Measurements from ENCODE around the gene DOC2A.

DOC2A gene

GRCh38 chr16:30030841-30031413, 20.1 kb upstream of the DOC2A start, which contains the start of gene TLCD3B:
TSS of gene TLCD3B (minus strand) at chr16:30031271. CDS start at chr16:30030527, 744 bp downstream.
- Histone ChIP-seq H3K4ac (ENCODE audit: low read length) (peak within 1 kb of the TSS; percentile 13), H2AFZ (ENCODE audit: low read length) (peak within 1 kb of the TSS; percentile 94), H3K27me3 (ENCODE audit: control insufficient read depth in 3 of 3, insufficient read depth in 3 of 3, low read depth in 1 of 3, low read length in 3 of 3) (peaks cover 0 to 19% (median 2%) of the 10 kb centered on the region in 3 experiments), H2BK5ac (ENCODE audit: low read length) (peak within 1 kb of the TSS; percentile 54), H2BK15ac (ENCODE audit: low read length) (peak within 1 kb of the TSS; percentile 84), H3K4me3 (ENCODE audit: low read length in 2 of 2) (peak within 1 kb of the TSS; percentile 45 to 78), H3K27ac (replicated peaks; ENCODE audit: low read length) (no peak within 1 kb of the TSS), H4K91ac (ENCODE audit: low read depth, low read length, poor library complexity) (no peak within 1 kb of the TSS), H2BK12ac (ENCODE audit: low read length) (peak within 1 kb of the TSS; percentile 51), H3K4me1 (ENCODE audit: control insufficient read depth in 2 of 2, insufficient read depth in 1 of 2, low read depth in 1 of 2, low read length in 2 of 2) (peaks cover 12 to 25% of the 10 kb centered on the region in 2 donors), H3K4me2 (ENCODE audit: insufficient read depth, low read length, poor library complexity, severe bottlenecking) (peak within 1 kb of the TSS; percentile 82), H3K9me3 (replicated peaks in 1 of 2; ENCODE audit: control insufficient read depth in 2 of 2, insufficient read depth in 1 of 2, low read depth in 1 of 2, low read length in 2 of 2) (no peaks in the 10 kb centered on the region), H2AK5ac (ENCODE audit: low read depth, low read length) (peak within 1 kb of the TSS; percentile 91), H3K9ac (ENCODE audit: low read depth, low read length, poor library complexity) (peak within 1 kb of the TSS; percentile 75), H4K8ac (ENCODE audit: low read depth, low read length) (no peak within 1 kb of the TSS), H3K36me3 (replicated peaks in 1 of 2; ENCODE audit: control insufficient read depth in 2 of 2, insufficient read depth in 2 of 2, low read length in 2 of 2) (peaks cover 0 to 4% of the 10 kb centered on the region in 2 donors), H3K23ac (ENCODE audit: low read depth, low read length, poor library complexity) (peak within 1 kb of the TSS; percentile 76), H3K14ac (ENCODE audit: low read length) (peak within 1 kb of the TSS; percentile 49), H3K18ac (ENCODE audit: low read length) (peak within 1 kb of the TSS; percentile 94), H2BK120ac (ENCODE audit: low read depth, low read length) (no peak within 1 kb of the TSS), H3K79me1 (ENCODE audit: low read depth, low read length) (peaks cover 2% of the 10 kb centered on the region)
- no CpG with 5 or more reads among the region's 27 CpGs for WGBS, 2 donors (ENCODE audit: extremely low coverage in 2 of 2, insufficient read length in 2 of 2, insufficient replicate concordance in 1 of 2)
- peak; percentile 42 for DNase-seq (ENCODE audit: low spot score)

GRCh38 chr16:30030011-30030685, 19.3 kb upstream of the DOC2A start:
- H4K8ac ChIP-seq (ENCODE audit: low read depth, low read length), result no peak overlapping the region
- H2BK12ac ChIP-seq (ENCODE audit: low read length), result no peak overlapping the region
- peaks cover 12 to 24% of the 10 kb centered on the region in 2 donors for H3K4me1 ChIP-seq (ENCODE audit: control insufficient read depth in 2 of 2, insufficient read depth in 1 of 2, low read depth in 1 of 2, low read length in 2 of 2)
- peak overlapping the region; percentile 82 for H3K4me2 ChIP-seq (ENCODE audit: insufficient read depth, low read length, poor library complexity, severe bottlenecking)
- H2BK15ac ChIP-seq (ENCODE audit: low read length), result peak overlapping the region; percentile 26
- peak overlapping the region; percentile 75 for H3K9ac ChIP-seq (ENCODE audit: low read depth, low read length, poor library complexity)
- H3K36me3 ChIP-seq (replicated peaks in 1 of 2; ENCODE audit: control insufficient read depth in 2 of 2, insufficient read depth in 2 of 2, low read length in 2 of 2), result peaks cover 0 to 7% of the 10 kb centered on the region in 2 donors
- H3K27me3 ChIP-seq (ENCODE audit: control insufficient read depth in 3 of 3, insufficient read depth in 3 of 3, low read depth in 1 of 3, low read length in 3 of 3), result peaks cover 0 to 24% (median under 1%) of the 10 kb centered on the region in 3 experiments
- no peak overlapping the region for H3K27ac ChIP-seq (replicated peaks; ENCODE audit: low read length)
- no peak overlapping the region for H2BK120ac ChIP-seq (ENCODE audit: low read depth, low read length)
- peak overlapping the region; percentile 54 for H2BK5ac ChIP-seq (ENCODE audit: low read length)
- peak overlapping the region; percentile 94 for H2AFZ ChIP-seq (ENCODE audit: low read length)
- no peak overlapping the region for H3K4ac ChIP-seq (ENCODE audit: low read length)
- no peaks in the 10 kb centered on the region for H3K9me3 ChIP-seq (replicated peaks in 1 of 2; ENCODE audit: control insufficient read depth in 2 of 2, insufficient read depth in 1 of 2, low read depth in 1 of 2, low read length in 2 of 2)
- WGBS, 2 donors (ENCODE audit: extremely low coverage in 2 of 2, insufficient read length in 2 of 2, insufficient replicate concordance in 1 of 2), result no CpG with 5 or more reads among the region's 23 CpGs
- H4K91ac ChIP-seq (ENCODE audit: low read depth, low read length, poor library complexity), result no peak overlapping the region
- H2AK5ac ChIP-seq (ENCODE audit: low read depth, low read length), result peak overlapping the region; percentile 54
- DNase-seq (ENCODE audit: low spot score), result no peak
- H3K18ac ChIP-seq (ENCODE audit: low read length), result peak overlapping the region; percentile 94
- H3K79me1 ChIP-seq (ENCODE audit: low read depth, low read length), result peaks cover under 1% of the 10 kb centered on the region
- H3K4me3 ChIP-seq (ENCODE audit: low read length in 2 of 2), result peak overlapping the region; percentile 45 to 78
- H3K14ac ChIP-seq (ENCODE audit: low read length), result no peak overlapping the region
- H3K23ac ChIP-seq (ENCODE audit: low read depth, low read length, poor library complexity), result no peak overlapping the region

- H4K8ac ChIP-seq (ENCODE audit: low read depth, low read length), result no peak overlapping the region
- H3K9ac ChIP-seq (ENCODE audit: low read depth, low read length, poor library complexity), result peak overlapping the region; percentile 80
- peaks cover 0 to 7% of the 10 kb centered on the region in 2 donors for H3K36me3 ChIP-seq (replicated peaks in 1 of 2; ENCODE audit: control insufficient read depth in 2 of 2, insufficient read depth in 2 of 2, low read length in 2 of 2)
- H3K79me1 ChIP-seq (ENCODE audit: low read depth, low read length), result no peaks in the 10 kb centered on the region
- no peak overlapping the region for H2BK12ac ChIP-seq (ENCODE audit: low read length)
- H3K9me3 ChIP-seq (replicated peaks in 1 of 2; ENCODE audit: control insufficient read depth in 2 of 2, insufficient read depth in 1 of 2, low read depth in 1 of 2, low read length in 2 of 2), result no peaks in the 10 kb centered on the region
- peak; percentile 59 for DNase-seq (ENCODE audit: low spot score)
- H2BK120ac ChIP-seq (ENCODE audit: low read depth, low read length), result no peak overlapping the region
- peak overlapping the region; percentile 4 for H3K4me2 ChIP-seq (ENCODE audit: insufficient read depth, low read length, poor library complexity, severe bottlenecking)
- no peak overlapping the region for H3K4ac ChIP-seq (ENCODE audit: low read length)
- H3K18ac ChIP-seq (ENCODE audit: low read length), result peak overlapping the region; percentile 66
- peak overlapping the region; percentile 81 for H3K23ac ChIP-seq (ENCODE audit: low read depth, low read length, poor library complexity)
- H3K27me3 ChIP-seq (ENCODE audit: control insufficient read depth in 3 of 3, insufficient read depth in 3 of 3, low read depth in 1 of 3, low read length in 3 of 3), result peaks cover 0 to 24% (median 0%) of the 10 kb centered on the region in 3 experiments
- no peak overlapping the region for H2BK5ac ChIP-seq (ENCODE audit: low read length)
- H2AK5ac ChIP-seq (ENCODE audit: low read depth, low read length), result no peak overlapping the region
- peaks cover 12 to 24% of the 10 kb centered on the region in 2 donors for H3K4me1 ChIP-seq (ENCODE audit: control insufficient read depth in 2 of 2, insufficient read depth in 1 of 2, low read depth in 1 of 2, low read length in 2 of 2)
- no peak overlapping the region for H2BK15ac ChIP-seq (ENCODE audit: low read length)
- H3K4me3 ChIP-seq (ENCODE audit: low read length in 2 of 2), result no peak overlapping the region
- H2AFZ ChIP-seq (ENCODE audit: low read length), result no peak overlapping the region
- no peak overlapping the region for H4K91ac ChIP-seq (ENCODE audit: low read depth, low read length, poor library complexity)
- no peak overlapping the region for H3K14ac ChIP-seq (ENCODE audit: low read length)
- H3K27ac ChIP-seq (replicated peaks; ENCODE audit: low read length), result no peak overlapping the region
- no CpG with 5 or more reads among the region's 18 CpGs for WGBS, 2 donors (ENCODE audit: extremely low coverage in 2 of 2, insufficient read length in 2 of 2, insufficient replicate concordance in 1 of 2)
Observed at GRCh38 chr16:30028438-30029076, 17.7 kb upstream of the DOC2A start.
